H9 (cell line): ENCODE data around the gene EDAR. TPM values are rescaled to one million over a fixed set of nuclear protein-coding genes. Genes with fewer than 3 reads are reported as not detected.

Source experiments
- DNase-seq: peaks from one replicate; pipeline ENCODE4 v3.0.0-alpha.2; 2017
- H2AFZ ChIP-seq: one replicate; pipeline ENCODE4 v1.6.1; 2013; ENCODE audit warnings: mild to moderate bottlenecking, low read length, control low read depth, moderate library complexity
- H2AK5ac ChIP-seq: 2 replicates; pipeline ENCODE4 v1.6.1; 2013; ENCODE audit warnings: low read length, control low read depth, mixed read lengths; ENCODE audit not compliant: insufficient read length
- H2BK120ac ChIP-seq: one replicate; pipeline ENCODE4 v1.6.1; 2013; ENCODE audit warnings: low read depth, mild to moderate bottlenecking, low read length, control low read depth, inconsistent platforms; ENCODE audit not compliant: poor library complexity, severe bottlenecking
- H2BK12ac ChIP-seq: 2 replicates; pipeline ENCODE4 v1.6.1; 2013; ENCODE audit warnings: low read length, control low read depth, mixed read lengths, low read depth; ENCODE audit not compliant: insufficient read length
- H2BK15ac ChIP-seq: 2 replicates; pipeline ENCODE4 v1.6.1; 2013; ENCODE audit warnings: low read depth, low read length, control low read depth
- H2BK20ac ChIP-seq: one replicate; pipeline ENCODE4 v1.6.1; 2013; ENCODE audit warnings: low read depth, mild to moderate bottlenecking, low read length, control low read depth, inconsistent platforms; ENCODE audit not compliant: poor library complexity, severe bottlenecking
- H2BK5ac ChIP-seq: 2 replicates; pipeline ENCODE4 v1.6.1; 2013; ENCODE audit warnings: low read length, control low read depth, mixed read lengths; ENCODE audit not compliant: insufficient read length
- H3K14ac ChIP-seq: 2 replicates; pipeline ENCODE4 v1.6.1; 2013; ENCODE audit warnings: low read length, control low read depth; ENCODE audit not compliant: insufficient read depth
- H3K18ac ChIP-seq: 2 replicates; pipeline ENCODE4 v1.6.1; 2013; ENCODE audit warnings: low read depth, mild to moderate bottlenecking, mixed read lengths, low read length, control low read depth; ENCODE audit not compliant: insufficient read length
- H3K23ac ChIP-seq: 2 replicates; pipeline ENCODE4 v1.6.1; 2013; ENCODE audit warnings: low read length, control low read depth, mixed read lengths, low read depth; ENCODE audit not compliant: insufficient read length
- H3K23me2 ChIP-seq: 2 replicates; pipeline ENCODE4 v1.6.1; 2013; ENCODE audit warnings: low read depth, mild to moderate bottlenecking, mixed read lengths, low read length, control low read depth; ENCODE audit not compliant: insufficient read length, poor library complexity, severe bottlenecking
- H3K27ac ChIP-seq: 2 replicates; pipeline ENCODE4 v1.5.1; 2013; ENCODE audit warnings: low read length, control low read depth, mixed read lengths, low read depth; ENCODE audit not compliant: insufficient read length
- H3K27me3 ChIP-seq: 2 replicates; pipeline ENCODE4 v1.6.1; 2013; ENCODE audit warnings: low read length, control low read depth, inconsistent platforms; ENCODE audit not compliant: insufficient read depth
- H3K4ac ChIP-seq: 2 replicates; pipeline ENCODE4 v1.6.1; 2013; ENCODE audit warnings: low read depth, mild to moderate bottlenecking, control low read depth, inconsistent platforms, low read length, moderate library complexity
- H3K4me1 ChIP-seq: 2 replicates; pipeline ENCODE4 v1.6.1; 2013; ENCODE audit warnings: low read length, control low read depth, inconsistent platforms; ENCODE audit not compliant: insufficient read depth
- H3K4me2 ChIP-seq: 2 replicates; pipeline ENCODE4 v1.6.1; 2013; ENCODE audit warnings: low read length, control low read depth, mixed read lengths; ENCODE audit not compliant: insufficient read length, insufficient read depth
- H3K56ac ChIP-seq: 2 replicates; pipeline ENCODE4 v1.6.1; 2013; ENCODE audit warnings: low read depth, mild to moderate bottlenecking, mixed read lengths, low read length, control low read depth; ENCODE audit not compliant: insufficient read length
- H3K79me1 ChIP-seq: 2 replicates; pipeline ENCODE4 v1.6.1; 2013; ENCODE audit warnings: low read depth, mild to moderate bottlenecking, moderate library complexity, low read length, control low read depth, inconsistent platforms; ENCODE audit not compliant: insufficient read depth, poor library complexity, severe bottlenecking
- H3K79me2 ChIP-seq: 2 replicates; pipeline ENCODE4 v1.6.1; 2013; ENCODE audit warnings: low read length, control low read depth, inconsistent platforms; ENCODE audit not compliant: insufficient read depth
- H3K9ac ChIP-seq: 2 replicates; pipeline ENCODE4 v1.6.1; 2013; ENCODE audit warnings: low read length, control low read depth, mixed read lengths; ENCODE audit not compliant: insufficient read length; ENCODE audit errors: extremely low read depth
- H3K9me3 ChIP-seq: one replicate; pipeline ENCODE4 v1.6.1; 2013; ENCODE audit warnings: low read depth, low read length, inconsistent platforms; ENCODE audit not compliant: control insufficient read depth
- H3T11ph ChIP-seq: one replicate; pipeline ENCODE4 v1.6.1; 2013; ENCODE audit warnings: mild to moderate bottlenecking, low read length, control low read depth, inconsistent platforms
- H4K20me1 ChIP-seq: one replicate; pipeline ENCODE4 v1.6.1; 2013; ENCODE audit not compliant: control insufficient read depth, insufficient read length, insufficient read depth
- H4K5ac ChIP-seq: 2 replicates; pipeline ENCODE4 v1.6.1; 2013; ENCODE audit warnings: low read depth, mild to moderate bottlenecking, mixed read lengths, low read length, control low read depth; ENCODE audit not compliant: insufficient read length
- H4K8ac ChIP-seq: replicated peaks from 2 replicates; pipeline ENCODE4 v1.6.1; 2013; ENCODE audit warnings: low read length, control low read depth, mixed read lengths, low read depth; ENCODE audit not compliant: insufficient read length
- H4K91ac ChIP-seq: 2 replicates; pipeline ENCODE4 v1.6.1; 2013; ENCODE audit warnings: low read depth, mild to moderate bottlenecking, moderate library complexity, mixed read lengths, low read length, control low read depth; ENCODE audit not compliant: insufficient read length
- H3K27ac Mint-ChIP-seq, 3 experiments: 2 replicates in 2 of 3; 3 replicates in 1 of 3; pipeline ENCODE4 v1.8.0; 2020 to 2021; ENCODE audit warnings: mixed read lengths in 3 of 3, mild to moderate bottlenecking in 1 of 3, moderate library complexity in 1 of 3
- H3K27me3 Mint-ChIP-seq: 2 replicates; pipeline ENCODE4 v1.8.0; 2021; ENCODE audit warnings: low read depth, mild to moderate bottlenecking, moderate library complexity, mixed read lengths
- H3K36me3 Mint-ChIP-seq, 3 experiments: 2 replicates in 2 of 3; 3 replicates in 1 of 3; pipeline ENCODE4 v1.8.0; 2020 to 2021; ENCODE audit warnings: low read depth in 3 of 3, mixed read lengths in 3 of 3; ENCODE audit not compliant: insufficient read depth in 1 of 3
- H3K4me1 Mint-ChIP-seq, 2 experiments: 2 replicates each; pipeline ENCODE4 v1.8.0; 2020; ENCODE audit warnings: mixed read lengths in 2 of 2
- H3K4me3 Mint-ChIP-seq, 2 experiments: 2 replicates in 1 of 2; 3 replicates in 1 of 2; pipeline ENCODE4 v1.8.0; 2020 to 2021; ENCODE audit warnings: mild to moderate bottlenecking in 2 of 2, mixed read lengths in 2 of 2, moderate library complexity in 1 of 2
- H3K9me3 Mint-ChIP-seq, 2 experiments: 2 replicates in 1 of 2; 3 replicates in 1 of 2; pipeline ENCODE4 v1.8.0; 2020; ENCODE audit warnings: mild to moderate bottlenecking in 2 of 2, mixed read lengths in 2 of 2, moderate library complexity in 1 of 2
- WGBS: extraction: QIAGEN DNeasy Blood & Tissue Kit; methylation state at CpG from one replicate; pipeline ENCODE4 v1.1.7; 2013; ENCODE audit warnings: missing lambda C conversion rate, low lambda C conversion rate, mixed read lengths; ENCODE audit not compliant: insufficient read length; ENCODE audit errors: extremely low coverage; 5-methylcytosine and 5-hydroxymethylcytosine counted together
- total RNA-seq: library from RNA; stranded (reverse); gene quantifications from 2 replicates; pipeline ENCODE4 v1.2.1, GENCODE V29; 2021
- TF ChIP-seq, protein P1 (sequence below): fragments of 200-600 bp; sonication (generic); conservative IDR thresholded peaks from 3 replicates; pipeline ENCODE4 v1.8.0; 2021; ENCODE audit warnings: antibody characterized with exemption, mild to moderate bottlenecking

EDAR gene
- total RNA-seq, 1 experiment from 2014 or later = not detected

DNA sequence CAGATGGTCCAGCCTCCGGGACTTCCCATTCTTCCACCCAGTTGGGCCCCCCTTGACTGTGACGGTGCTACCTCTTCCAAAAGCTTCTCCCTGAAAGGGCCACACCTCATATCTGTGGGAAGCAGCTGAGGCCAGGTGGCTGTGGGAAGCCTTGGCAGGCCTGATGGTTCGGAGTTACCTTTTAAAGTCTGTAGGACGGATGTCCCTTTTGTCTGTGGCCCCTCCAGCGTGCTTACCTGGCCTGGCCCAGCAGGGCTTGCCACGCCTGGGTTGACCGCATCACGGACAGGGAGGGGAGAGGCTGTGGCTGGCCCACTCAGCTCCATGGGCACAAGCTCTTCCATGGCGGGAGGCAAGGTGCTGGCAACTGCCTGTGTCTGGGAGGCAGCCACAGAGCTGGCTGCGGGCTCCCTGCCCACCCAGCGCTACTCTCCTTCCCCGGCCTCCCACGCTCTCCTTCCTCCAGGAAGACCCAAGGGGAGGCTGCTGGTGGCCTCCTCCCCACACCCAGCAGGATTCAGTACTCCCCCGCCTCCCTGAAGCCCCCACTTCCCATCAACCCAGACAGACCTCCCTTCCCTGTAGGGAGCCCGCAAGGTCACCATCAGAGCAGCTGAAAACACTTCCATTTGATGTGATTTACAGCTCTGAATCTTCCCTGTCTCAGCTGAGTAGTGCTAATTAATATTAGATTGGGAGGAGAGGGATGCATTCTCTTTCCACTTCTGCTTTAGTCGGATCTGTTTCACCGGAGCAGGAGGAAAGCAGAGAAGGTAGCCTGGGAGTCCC lies 52.8 kb downstream of the EDAR start:
- Histone ChIP-seq H3K9me3 (no peaks in the 10 kb centered on the region), H3K23me2 (no peaks in the 10 kb centered on the region), H3K56ac (no peak overlapping the region), H3T11ph (no peak overlapping the region), H3K4me1 (no peaks in the 10 kb centered on the region), H2BK12ac (no peak overlapping the region), H2AFZ (no peak overlapping the region), H4K20me1 (no peaks in the 10 kb centered on the region), H2BK20ac (no peak overlapping the region), H3K18ac (no peak overlapping the region), H3K27me3 (no peaks in the 10 kb centered on the region), H3K79me2 (no peaks in the 10 kb centered on the region), H2BK120ac (no peak overlapping the region), H3K23ac (no peak overlapping the region), H3K27ac (no peak overlapping the region), H3K79me1 (no peaks in the 10 kb centered on the region), H3K4ac (no peak overlapping the region), H3K14ac (no peak overlapping the region), H2BK5ac (no peak overlapping the region), H4K91ac (no peak overlapping the region), H4K5ac (no peak overlapping the region), H2BK15ac (no peak overlapping the region), H3K4me2 (no peak overlapping the region), H2AK5ac (no peak overlapping the region), H4K8ac (no peak overlapping the region), H3K9ac (no peak overlapping the region)
- WGBS = no CpG with 5 or more reads among the region's 17 CpGs
- Mint-ChIP-seq H3K9me3 (no peaks in the 10 kb centered on the region), H3K4me1 (peaks cover 31 to 37% of the 10 kb centered on the region in 2 experiments), H3K36me3 (no peaks in the 10 kb centered on the region), H3K27me3 (peaks cover 3% of the 10 kb centered on the region; the same call in 1 of the 2 replicates), H3K4me3 (no peak overlapping the region), H3K27ac (no peak overlapping the region; a peak in 1 of 7 replicates)
- TF ChIP-seq, protein P1, sequence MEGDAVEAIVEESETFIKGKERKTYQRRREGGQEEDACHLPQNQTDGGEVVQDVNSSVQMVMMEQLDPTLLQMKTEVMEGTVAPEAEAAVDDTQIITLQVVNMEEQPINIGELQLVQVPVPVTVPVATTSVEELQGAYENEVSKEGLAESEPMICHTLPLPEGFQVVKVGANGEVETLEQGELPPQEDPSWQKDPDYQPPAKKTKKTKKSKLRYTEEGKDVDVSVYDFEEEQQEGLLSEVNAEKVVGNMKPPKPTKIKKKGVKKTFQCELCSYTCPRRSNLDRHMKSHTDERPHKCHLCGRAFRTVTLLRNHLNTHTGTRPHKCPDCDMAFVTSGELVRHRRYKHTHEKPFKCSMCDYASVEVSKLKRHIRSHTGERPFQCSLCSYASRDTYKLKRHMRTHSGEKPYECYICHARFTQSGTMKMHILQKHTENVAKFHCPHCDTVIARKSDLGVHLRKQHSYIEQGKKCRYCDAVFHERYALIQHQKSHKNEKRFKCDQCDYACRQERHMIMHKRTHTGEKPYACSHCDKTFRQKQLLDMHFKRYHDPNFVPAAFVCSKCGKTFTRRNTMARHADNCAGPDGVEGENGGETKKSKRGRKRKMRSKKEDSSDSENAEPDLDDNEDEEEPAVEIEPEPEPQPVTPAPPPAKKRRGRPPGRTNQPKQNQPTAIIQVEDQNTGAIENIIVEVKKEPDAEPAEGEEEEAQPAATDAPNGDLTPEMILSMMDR = no peak
- DNase-seq = no peak
